Neural progenitor cell (in vitro differentiated cells): ENCODE results near the gene TTPAL. TPM values are rescaled to one million over a fixed set of nuclear protein-coding genes. Genes with fewer than 3 reads are reported as not detected.

Experiments used
- DNase-seq: peaks from one replicate; pipeline ENCODE4 v3.0.0-alpha.2; 2016; ENCODE audit warnings: low spot score
- H2AFZ ChIP-seq: fragments of 200-600 bp; sonication (generic); replicated peaks from 2 replicates; pipeline ENCODE4 v1.6.1; 2016; ENCODE audit warnings: antibody characterized with exemption
- H3F3A ChIP-seq: fragments of 200-600 bp; sonication (generic); 2 replicates; pipeline ENCODE4 v1.6.1; 2016; ENCODE audit warnings: antibody characterized with exemption, low read depth
- H3K27ac ChIP-seq: fragments of 200-600 bp; sonication (generic); 2 replicates; pipeline ENCODE4 v1.5.1; 2016; ENCODE audit warnings: mild to moderate bottlenecking
- H3K27me3 ChIP-seq: fragments of 200-600 bp; sonication (generic); 2 replicates; pipeline ENCODE4 v1.6.1; 2016; ENCODE audit warnings: mild to moderate bottlenecking, moderate library complexity
- H3K36me3 ChIP-seq: fragments of 200-600 bp; sonication (generic); 2 replicates; pipeline ENCODE4 v1.5.1; 2016
- H3K4me1 ChIP-seq: fragments of 200-600 bp; sonication (generic); 2 replicates; pipeline ENCODE4 v1.6.1; 2016; ENCODE audit warnings: mixed run types
- H3K4me2 ChIP-seq: fragments of 200-600 bp; sonication (generic); 2 replicates; pipeline ENCODE4 v1.6.1; 2016
- H3K4me3 ChIP-seq: fragments of 200-600 bp; sonication (generic); 2 replicates; pipeline ENCODE4 v1.5.1; 2016
- H3K79me2 ChIP-seq: fragments of 200-600 bp; sonication (generic); 2 replicates; pipeline ENCODE4 v1.6.1; 2016; ENCODE audit warnings: low read depth
- H3K9ac ChIP-seq: fragments of 200-600 bp; sonication (generic); 2 replicates; pipeline ENCODE4 v1.6.1; 2016
- H3K9me3 ChIP-seq: fragments of 200-600 bp; sonication (generic); 2 replicates; pipeline ENCODE4 v1.5.1; 2016; ENCODE audit warnings: low read depth
- H4K20me1 ChIP-seq: fragments of 200-600 bp; sonication (generic); 2 replicates; pipeline ENCODE4 v1.6.1; 2016; ENCODE audit warnings: low read depth
- H3K27ac Mint-ChIP-seq: 3 replicates; pipeline ENCODE4 v1.8.0; 2021; ENCODE audit warnings: mixed read lengths
- H3K27me3 Mint-ChIP-seq: 2 replicates; pipeline ENCODE4 v1.8.0; 2022; ENCODE audit warnings: low read depth, mild to moderate bottlenecking, inconsistent platforms, moderate library complexity, mixed read lengths; ENCODE audit not compliant: insufficient read depth
- H3K36me3 Mint-ChIP-seq: 3 replicates; pipeline ENCODE4 v1.8.0; 2021; ENCODE audit warnings: mixed read lengths
- H3K4me1 Mint-ChIP-seq: 3 replicates; pipeline ENCODE4 v1.8.0; 2021; ENCODE audit warnings: mixed read lengths
- H3K4me3 Mint-ChIP-seq: 3 replicates; pipeline ENCODE4 v1.8.0; 2021; ENCODE audit warnings: mild to moderate bottlenecking, moderate library complexity, mixed read lengths
- H3K9me3 Mint-ChIP-seq: 3 replicates; pipeline ENCODE4 v1.8.0; 2020; ENCODE audit warnings: mixed read lengths
- CTCF ChIP-seq: fragments of 200-600 bp; sonication (generic); IDR thresholded peaks from 2 replicates; pipeline ENCODE4 v1.5.1; 2017; ENCODE audit warnings: antibody characterized with exemption, mild to moderate bottlenecking
- EZH2 ChIP-seq: fragments of 200-600 bp; sonication (generic); IDR thresholded peaks from 2 replicates; pipeline ENCODE4 v1.6.1; 2017; ENCODE audit warnings: antibody characterized with exemption, mild to moderate bottlenecking, moderate library complexity
- EZH2phosphoT487 ChIP-seq: fragments of 200-600 bp; sonication (generic); IDR thresholded peaks from 2 replicates; pipeline ENCODE4 v1.6.1; 2017; ENCODE audit warnings: antibody characterized with exemption
- total RNA-seq: library from RNA; depleted of rRNA; stranded (reverse); fragments of >200 nt; gene quantifications from 2 replicates; pipeline ENCODE4 v1.2.3, GENCODE V29; 2015; ENCODE audit warnings: low replicate concordance

Gene TTPAL
- total RNA-seq, 1 donor from 2014 or later: 7.8 TPM

GRCh38 chr20:44427804-44428173 lies 47.9 kb upstream of the TTPAL start:
- DNase-seq: no peak
- Histone ChIP-seq H3K4me3 (no peak overlapping the region), H3K9me3 (no peaks in the 10 kb centered on the region), H3K27me3 (peaks cover 7% of the 10 kb centered on the region), H3K79me2 (no peaks in the 10 kb centered on the region), H3F3A (no peaks in the 10 kb centered on the region), H3K27ac (no peak overlapping the region), H3K4me2 (no peak overlapping the region), H3K9ac (no peak overlapping the region), H3K4me1 (no peaks in the 10 kb centered on the region), H3K36me3 (no peaks in the 10 kb centered on the region), H2AFZ (no peak overlapping the region), H4K20me1 (no peaks in the 10 kb centered on the region)
- Mint-ChIP-seq H3K27me3 (peaks cover 3% of the 10 kb centered on the region), H3K4me3 (no peak overlapping the region), H3K9me3 (no peaks in the 10 kb centered on the region), H3K27ac (no peak overlapping the region), H3K36me3 (no peaks in the 10 kb centered on the region), H3K4me1 (no peaks in the 10 kb centered on the region)
- TF ChIP-seq EZH2 (no peak), CTCF (no peak), EZH2phosphoT487 (no peak)

DNA sequence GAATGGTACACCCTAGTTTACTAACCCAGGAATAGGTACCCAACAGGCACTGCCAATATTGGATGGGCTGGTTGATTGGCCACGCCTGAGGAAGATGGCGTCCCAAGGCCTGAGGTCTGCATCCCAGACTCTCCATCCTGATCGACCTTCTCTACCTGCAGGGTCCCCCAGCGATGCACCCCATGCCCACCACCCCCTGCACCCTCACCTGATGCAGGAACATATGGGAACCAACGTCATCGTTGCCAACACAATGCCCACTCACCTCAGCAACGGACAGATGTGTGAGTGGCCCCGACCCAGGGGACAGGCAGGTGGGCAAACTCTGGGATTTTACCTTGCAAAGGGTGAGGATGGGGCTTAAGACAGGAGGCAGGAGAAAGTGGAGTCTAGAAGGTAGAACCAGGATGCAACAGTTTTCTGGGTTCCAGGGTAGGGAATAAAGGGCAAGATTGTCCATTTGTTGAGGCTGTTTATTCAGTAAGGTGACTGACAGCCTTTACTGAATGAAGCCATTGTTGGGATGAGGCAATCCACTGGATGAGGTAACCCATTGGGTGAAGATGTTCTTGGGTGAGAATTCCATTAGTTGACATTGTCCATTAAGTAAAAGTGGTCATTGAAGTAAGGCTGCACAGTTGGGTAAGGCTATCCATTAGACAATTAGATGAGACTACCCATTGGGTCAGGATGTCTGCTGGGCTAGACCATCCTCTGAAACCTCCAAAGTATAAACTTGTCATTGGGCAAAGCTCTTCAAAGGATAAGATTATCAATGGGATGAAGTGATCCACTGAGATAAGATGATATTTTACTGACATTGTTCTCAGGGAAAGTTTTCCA lies 47.3 kb upstream of the TTPAL start:
- H3K27me3 Mint-ChIP-seq: peaks cover 3% of the 10 kb centered on the region
- H3K9me3 Mint-ChIP-seq: no peaks in the 10 kb centered on the region
- TF ChIP-seq CTCF: no peak
- TF ChIP-seq EZH2phosphoT487: no peak
- no peak for TF ChIP-seq EZH2

DNA sequence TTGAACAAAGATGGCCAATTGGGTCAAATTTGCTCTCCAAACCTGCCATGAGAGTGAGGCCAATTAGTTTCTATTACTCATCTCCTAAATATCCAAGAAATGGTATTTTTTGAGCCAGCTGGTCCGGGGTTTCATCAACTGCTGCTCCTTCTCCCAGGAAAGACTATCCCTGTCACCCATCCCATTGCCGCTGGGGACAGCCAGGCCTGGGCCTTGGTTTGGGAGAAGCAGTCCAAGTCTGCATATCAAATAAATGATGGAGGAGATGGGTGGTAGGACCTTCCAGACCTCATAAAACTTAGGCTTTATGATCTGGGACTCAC lies 46.7 kb upstream of the TTPAL start:
- H3K27me3 Mint-ChIP-seq: peaks cover 5% of the 10 kb centered on the region
- Histone ChIP-seq H3K36me3 (no peaks in the 10 kb centered on the region), H3K27me3 (peaks cover 7% of the 10 kb centered on the region), H3K4me3 (no peak overlapping the region), H3K4me2 (no peak overlapping the region), H3K9ac (no peak overlapping the region), H3F3A (no peaks in the 10 kb centered on the region), H3K79me2 (no peaks in the 10 kb centered on the region), H3K9me3 (no peaks in the 10 kb centered on the region), H3K27ac (no peak overlapping the region), H4K20me1 (no peaks in the 10 kb centered on the region), H2AFZ (no peak overlapping the region), H3K4me1 (no peaks in the 10 kb centered on the region)
- TF ChIP-seq CTCF (no peak), EZH2phosphoT487 (no peak), EZH2 (no peak)
- H3K4me1 Mint-ChIP-seq: no peaks in the 10 kb centered on the region
- no peak for DNase-seq
- H3K27ac Mint-ChIP-seq: no peak overlapping the region
- no peak overlapping the region for H3K4me3 Mint-ChIP-seq
- no peaks in the 10 kb centered on the region for H3K36me3 Mint-ChIP-seq
- H3K9me3 Mint-ChIP-seq: no peaks in the 10 kb centered on the region

More for the DNA sequence above, 47.3 kb upstream of the TTPAL start:
- H3K36me3 ChIP-seq: no peaks in the 10 kb centered on the region
- no peaks in the 10 kb centered on the region for H3K4me1 Mint-ChIP-seq
- H3K27me3 ChIP-seq: peaks cover 7% of the 10 kb centered on the region
- no peak overlapping the region for H3K9ac ChIP-seq
- H3K36me3 Mint-ChIP-seq: no peaks in the 10 kb centered on the region
- H4K20me1 ChIP-seq: no peaks in the 10 kb centered on the region
- H2AFZ ChIP-seq: no peak overlapping the region
- H3K4me2 ChIP-seq: no peak overlapping the region
- H3K27ac ChIP-seq: no peak overlapping the region
- H3K27ac Mint-ChIP-seq: no peak overlapping the region
- no peaks in the 10 kb centered on the region for H3F3A ChIP-seq
- H3K4me1 ChIP-seq: no peaks in the 10 kb centered on the region
- no peaks in the 10 kb centered on the region for H3K79me2 ChIP-seq
- H3K4me3 Mint-ChIP-seq: no peak overlapping the region
- H3K4me3 ChIP-seq: no peak overlapping the region
- DNase-seq: no peak
- no peaks in the 10 kb centered on the region for H3K9me3 ChIP-seq
